HepG2 (cell line): ENCODE data around the gene STEAP1B. TPM values are rescaled to one million over a fixed set of nuclear protein-coding genes. Genes with fewer than 3 reads are reported as not detected.

ENCODE experiments used
- ASH2L ChIP-seq: fragments of 300-600, 200-600 bp; sonication (generic); IDR thresholded peaks from 2 replicates; pipeline ENCODE4 v1.7.0; 2017; ENCODE audit warnings: low read depth, mild to moderate bottlenecking, moderate library complexity, mixed read lengths, low read length; ENCODE audit not compliant: insufficient read length
- ATF1 ChIP-seq: IDR thresholded peaks from 2 replicates; pipeline ENCODE4 v1.6.1; 2016; ENCODE audit warnings: mild to moderate bottlenecking, control low read depth
- DMTF1 ChIP-seq: sonication (generic); formaldehyde crosslinking; IDR thresholded peaks from 2 replicates; pipeline ENCODE4 v1.4.0; 2020; ENCODE audit warnings: mild to moderate bottlenecking, missing genetic modification reagents
- FOXA3 ChIP-seq: IDR thresholded peaks from 2 replicates; pipeline ENCODE4 v1.6.1; 2016; ENCODE audit warnings: missing genetic modification reagents, missing compliant biosample characterization
- FOXO4 ChIP-seq: sonication (generic); formaldehyde crosslinking; conservative IDR thresholded peaks from 2 replicates; pipeline ENCODE4 v1.8.1; 2023; ENCODE audit warnings: missing genetic modification reagents
- HMGXB4 ChIP-seq, 2 experiments: sonication (generic) in 1 of 2; formaldehyde crosslinking in 1 of 2; IDR thresholded peaks; 2 replicates each; pipeline versions ENCODE4 v1.4.0 to v1.6.1; 2018 to 2020; ENCODE audit warnings: missing genetic modification reagents in 2 of 2, borderline replicate concordance in 1 of 2, low read depth in 1 of 2, mild to moderate bottlenecking in 1 of 2, missing biosample characterization in 1 of 2
- JDP2 ChIP-seq: sonication (generic); formaldehyde crosslinking; IDR thresholded peaks from 2 replicates; pipeline ENCODE4 v1.8.1; 2022; ENCODE audit warnings: missing genetic modification reagents, borderline replicate concordance
- NFYB ChIP-seq: sonication (generic); formaldehyde crosslinking; IDR thresholded peaks from 2 replicates; pipeline ENCODE4 v1.4.0; 2020; ENCODE audit warnings: missing genetic modification reagents
- SNRNP70 ChIP-seq: fragments of 200-400 bp; formaldehyde crosslinking; IDR thresholded peaks from 2 replicates; pipeline ENCODE4 v1.6.1; 2017; ENCODE audit warnings: mild to moderate bottlenecking, low read depth, low read length, moderate library complexity
- TARDBP ChIP-seq: sonication (generic); formaldehyde crosslinking; IDR thresholded peaks from 2 replicates; pipeline ENCODE4 v1.8.0; 2022; ENCODE audit warnings: mild to moderate bottlenecking, missing genetic modification reagents
- TFDP1 ChIP-seq: IDR thresholded peaks from 2 replicates; pipeline ENCODE4 v1.6.1; 2016; ENCODE audit warnings: missing compliant biosample characterization, missing genetic modification reagents, borderline replicate concordance
- THRA ChIP-seq: sonication (generic); formaldehyde crosslinking; IDR thresholded peaks from 2 replicates; pipeline ENCODE4 v1.4.0; 2020; ENCODE audit warnings: missing genetic modification reagents, borderline replicate concordance
- TOE1 ChIP-seq: sonication (generic); formaldehyde crosslinking; IDR thresholded peaks from 2 replicates; pipeline ENCODE4 v1.4.0; 2020; ENCODE audit warnings: mild to moderate bottlenecking, missing genetic modification reagents
- TSC22D2 ChIP-seq: sonication (generic); formaldehyde crosslinking; IDR thresholded peaks from 2 replicates; pipeline ENCODE4 v1.5.1; 2020; ENCODE audit warnings: missing genetic modification reagents, mild to moderate bottlenecking, borderline replicate concordance
- ZBTB7B ChIP-seq: sonication (generic); formaldehyde crosslinking; IDR thresholded peaks from 2 replicates; pipeline ENCODE4 v1.4.0; 2020; ENCODE audit warnings: missing genetic modification reagents
- ZBTB8A ChIP-seq: sonication (generic); formaldehyde crosslinking; IDR thresholded peaks from 2 replicates; pipeline ENCODE4 v1.4.0; 2020; ENCODE audit warnings: mild to moderate bottlenecking, low read depth, missing genetic modification reagents, borderline replicate concordance
- ZEB1 ChIP-seq: IDR thresholded peaks from 2 replicates; pipeline ENCODE4 v1.6.1; 2012; ENCODE audit warnings: mild to moderate bottlenecking, low read depth, inconsistent platforms; ENCODE audit not compliant: insufficient replicate concordance
- ZNF350 ChIP-seq: sonication (generic); formaldehyde crosslinking; IDR thresholded peaks from 2 replicates; pipeline ENCODE4 v1.4.0; 2020; ENCODE audit warnings: mild to moderate bottlenecking, low read depth, missing genetic modification reagents, borderline replicate concordance
- ZNF709 ChIP-seq: sonication (generic); formaldehyde crosslinking; IDR thresholded peaks from 2 replicates; pipeline ENCODE4 v1.5.0; 2020; ENCODE audit warnings: mild to moderate bottlenecking, missing genetic modification reagents
- polyA plus RNA-seq, 8 experiments: library from polyadenylated mRNA; depleted of rRNA in 3 of 8; stranded (reverse) in 7 of 8; unstranded in 1 of 8; fragments of >200 nt; fragmentation: Illumina TruSeq in 4 of 8; extraction: Trizol in 4 of 8; gene quantifications; 2 replicates each; pipeline versions ENCODE4 v1.2.1 to v1.2.3, GENCODE V29; 2011 to 2016; ENCODE audit warnings: low read depth in 4 of 8, missing spikeins in 1 of 8, mixed read lengths in 1 of 8; ENCODE audit not compliant: insufficient read depth in 1 of 8
- total RNA-seq, 5 experiments: library from RNA; depleted of rRNA; stranded (reverse); fragments of >200 nt; fragmentation: Illumina TruSeq; extraction: Trizol; gene quantifications; 2 replicates each; pipeline ENCODE4 v1.2.3, GENCODE V29; 2016; ENCODE audit warnings: low read depth in 1 of 5

The STEAP1B gene
- total and polyA plus RNA-seq, 2 of the 13 experiments (the other 11 are each of a cell fraction or from before 2014, with no cell fraction given), result not detected

GRCh38 chr7:22433710-22434460, 66.1 kb downstream of the STEAP1B start (continued):
- TF ChIP-seq NFYB (CRISPR knock-in tag) (no peak), JDP2 (no peak), SNRNP70 (no peak), ZEB1 (peak; percentile 74), DMTF1 (CRISPR knock-in tag) (no peak), TSC22D2 (CRISPR knock-in tag) (no peak), HMGXB4 (CRISPR knock-in tag; IDR thresholded peaks at IDR 0.05; ENCODE audit: borderline replicate concordance in 1 of 2, low read depth in 1 of 2) (peak in 1 of 2 experiments; percentile 51; a peak in 1 of 4 replicates), TFDP1 (peak; percentile 25; the same call in 1 of the 2 replicates), ASH2L (peak; percentile 18), FOXA3 (peak; percentile 83), TOE1 (CRISPR knock-in tag) (no peak), ZBTB7B (CRISPR knock-in tag) (peak; percentile 64), ZNF350 (CRISPR knock-in tag) (peak; percentile 45; the same call in 1 of the 2 replicates), THRA (peak; percentile 62; the same call in 1 of the 2 replicates), ZBTB8A (no peak), FOXO4 (no peak), TARDBP (CRISPR knock-in tag) (peak; percentile 87; the same call in 1 of the 2 replicates), ATF1 (peak; percentile 75), ZNF709 (CRISPR knock-in tag) (no peak)
